ENCODE results near the gene SREBF2. TPM values are rescaled to one million over a fixed set of nuclear protein-coding genes. Genes with fewer than 3 reads are reported as not detected.

The SREBF2 gene
- total and polyA plus RNA-seq, 3 experiments from 2014 or later, result 24.5 to 87.1 (median 85.1) TPM

DNA sequence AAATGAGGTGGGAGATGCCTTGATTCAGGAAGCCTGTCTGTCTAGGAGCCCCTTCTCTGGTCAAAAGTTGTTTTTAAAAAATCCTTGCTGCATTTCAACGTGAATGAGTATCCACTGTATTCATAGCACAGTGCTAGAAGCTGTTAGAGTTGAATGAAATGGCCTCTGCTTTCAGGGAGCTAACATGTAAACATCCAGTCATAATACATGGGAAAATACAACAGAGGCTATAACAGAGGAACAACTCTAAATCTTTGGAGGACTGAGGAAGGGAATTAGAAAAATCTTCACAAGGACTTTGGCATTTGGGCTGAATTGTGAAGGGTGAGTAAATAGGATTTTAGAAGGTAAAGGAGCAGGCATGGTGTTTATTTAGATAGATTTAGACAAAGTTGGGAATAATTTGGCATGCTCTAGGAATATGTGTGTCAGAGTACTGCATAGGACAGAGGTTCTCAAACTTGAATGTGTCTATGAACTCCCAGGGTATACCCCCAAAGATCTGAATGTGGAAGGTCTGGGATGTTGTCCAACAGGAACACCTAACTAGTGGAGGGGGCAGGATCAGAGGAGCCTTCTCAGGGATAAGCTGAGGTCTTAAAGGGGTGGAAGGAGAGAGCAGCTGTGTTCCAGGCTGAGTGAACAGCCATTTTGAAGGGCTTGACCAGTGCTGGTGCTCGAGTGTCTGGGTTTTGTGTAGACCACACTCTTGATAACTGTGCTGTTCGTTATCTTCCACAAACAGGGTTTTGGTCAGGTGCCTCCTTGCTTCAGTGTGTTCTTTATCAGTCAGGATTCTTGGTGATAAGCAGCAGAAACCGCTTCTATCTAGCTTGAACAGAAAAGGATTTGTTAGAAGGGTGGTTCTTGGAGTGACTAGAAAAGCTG is 12.7 kb downstream of the SREBF2 start:
- Histone ChIP-seq H3K4me1 (ENCODE audit: insufficient read depth, low read length) (peaks cover 16% of the 10 kb centered on the region), H3K36me3 (ENCODE audit: insufficient read depth, low read length) (no peaks in the 10 kb centered on the region), H3K4me3 (ENCODE audit: low read length) (no peak overlapping the region), H3K27me3 (ENCODE audit: insufficient read depth, low read length, poor library complexity, severe bottlenecking) (no peaks in the 10 kb centered on the region), H3K27ac (ENCODE audit: low read depth, low read length) (no peak overlapping the region), H3K9me3 (ENCODE audit: low read length) (no peaks in the 10 kb centered on the region)
- Mint-ChIP-seq H3K27me3 (no peaks in the 10 kb centered on the region), H3K4me1 (peaks cover 44 to 75% (median 70%) of the 10 kb centered on the region in 3 donors), H3K9me3 (no peaks in the 10 kb centered on the region), H3K4me3 (no peak overlapping the region), H3K36me3 (peaks cover 0 to 13% (median 0%) of the 10 kb centered on the region in 3 donors), H3K27ac (peak overlapping the region in 5 of 8 donors; percentile 1 to 69 (median 42))
- DNase-seq, result no peak
- ChIA-PET POLR2A (interaction anchor here (0.7 kb wide), 1 partner anchor 13 kb away, joined by 3 read pairs; the partner anchor contains the start of gene SREBF2), CTCF (interaction anchor here (1.1 to 2.3 kb wide), 2 partner anchors 12 to 148 kb away, joined by 4 to 9 read pairs; no protein-coding TSS in a partner anchor)

- peak overlapping the region in 1 of 7 donors; percentile 46 for H3K4me3 Mint-ChIP-seq
- H3K36me3 Mint-ChIP-seq, result peaks cover 0 to 11% (median 0%) of the 10 kb centered on the region in 3 donors
- no peaks in the 10 kb centered on the region for H3K9me3 Mint-ChIP-seq
- Histone ChIP-seq H3K27ac (ENCODE audit: low read depth, low read length) (no peak overlapping the region), H3K9me3 (ENCODE audit: low read length) (no peaks in the 10 kb centered on the region), H3K4me3 (ENCODE audit: low read length) (no peak overlapping the region), H3K4me1 (ENCODE audit: insufficient read depth, low read length) (peaks cover 16% of the 10 kb centered on the region), H3K36me3 (ENCODE audit: insufficient read depth, low read length) (no peaks in the 10 kb centered on the region), H3K27me3 (ENCODE audit: insufficient read depth, low read length, poor library complexity, severe bottlenecking) (no peaks in the 10 kb centered on the region)
- DNase-seq, result no peak
- CTCF ChIA-PET, result interaction anchor here (1.1 to 2.3 kb wide), 2 partner anchors 11 to 149 kb away, joined by 4 to 9 read pairs; no protein-coding TSS in a partner anchor
- peak overlapping the region in 4 of 8 donors; percentile 15 to 69 (median 40) for H3K27ac Mint-ChIP-seq
- H3K4me1 Mint-ChIP-seq, result peaks cover 38 to 67% (median 62%) of the 10 kb centered on the region in 3 donors
- no peaks in the 10 kb centered on the region for H3K27me3 Mint-ChIP-seq
- POLR2A ChIA-PET, result interaction anchor here (0.7 kb wide), 1 partner anchor 14 kb away, joined by 3 read pairs; the partner anchor contains the start of gene SREBF2
Measured at GRCh38 chr22:41846268-41846987, 13.5 kb downstream of the SREBF2 start.

- ChIA-PET POLR2A (no interaction called here), CTCF (interaction anchor here (1.3 to 2.3 kb wide), 2 partner anchors 10 to 93 kb away, joined by 5 to 9 read pairs; no protein-coding TSS in a partner anchor)
- Histone ChIP-seq H3K27ac (ENCODE audit: low read depth, low read length) (no peak overlapping the region), H3K4me1 (ENCODE audit: insufficient read depth, low read length) (peaks cover 16% of the 10 kb centered on the region), H3K4me3 (ENCODE audit: low read length) (no peak overlapping the region), H3K36me3 (ENCODE audit: insufficient read depth, low read length) (no peaks in the 10 kb centered on the region), H3K27me3 (ENCODE audit: insufficient read depth, low read length, poor library complexity, severe bottlenecking) (no peaks in the 10 kb centered on the region), H3K9me3 (ENCODE audit: low read length) (no peaks in the 10 kb centered on the region)
- H3K36me3 Mint-ChIP-seq, result peaks cover 0 to 8% (median 0%) of the 10 kb centered on the region in 3 donors
- H3K27me3 Mint-ChIP-seq, result no peaks in the 10 kb centered on the region
- no peak overlapping the region for H3K4me3 Mint-ChIP-seq
- H3K27ac Mint-ChIP-seq, result peak overlapping the region in 5 of 8 donors; percentile 15 to 93 (median 48)
- peaks cover 37 to 61% (median 59%) of the 10 kb centered on the region in 3 donors for H3K4me1 Mint-ChIP-seq
- no peaks in the 10 kb centered on the region for H3K9me3 Mint-ChIP-seq
- no peak for DNase-seq
Measured at GRCh38 chr22:41847300-41847699, 14.4 kb downstream of the SREBF2 start.

DNA sequence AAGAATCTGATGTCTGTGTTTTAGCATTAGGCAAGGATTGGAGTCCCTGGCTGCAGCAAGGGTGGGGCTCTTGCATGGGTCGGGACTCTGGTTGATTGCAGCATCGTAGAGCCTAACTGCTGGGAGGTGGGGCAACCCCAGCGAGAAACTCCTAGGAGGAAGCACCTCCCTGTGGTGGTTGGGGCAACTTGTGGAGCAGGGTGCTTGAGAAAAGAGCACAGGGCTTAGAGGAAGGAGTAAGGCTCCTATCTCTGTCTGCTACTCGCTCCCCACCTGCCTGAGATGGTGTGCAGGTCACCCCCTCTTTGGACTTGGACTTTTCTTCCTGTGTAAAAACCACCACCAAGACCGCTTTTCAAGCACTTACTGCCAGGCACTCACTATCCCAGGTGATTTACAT is 15.6 kb downstream of the SREBF2 start:
- Histone ChIP-seq H3K4me3 (ENCODE audit: low read length) (no peak overlapping the region), H3K4me1 (ENCODE audit: insufficient read depth, low read length) (peaks cover 16% of the 10 kb centered on the region), H3K36me3 (ENCODE audit: insufficient read depth, low read length) (no peaks in the 10 kb centered on the region), H3K27ac (ENCODE audit: low read depth, low read length) (no peak overlapping the region), H3K9me3 (ENCODE audit: low read length) (no peaks in the 10 kb centered on the region), H3K27me3 (ENCODE audit: insufficient read depth, low read length, poor library complexity, severe bottlenecking) (no peaks in the 10 kb centered on the region)
- Mint-ChIP-seq H3K9me3 (no peaks in the 10 kb centered on the region), H3K36me3 (peaks cover 0 to 6% (median 0%) of the 10 kb centered on the region in 3 donors), H3K27ac (peak overlapping the region in 2 of 8 donors; percentile 58 to 79), H3K4me1 (peaks cover 34 to 57% (median 56%) of the 10 kb centered on the region in 3 donors), H3K27me3 (no peaks in the 10 kb centered on the region), H3K4me3 (peak overlapping the region in 1 of 7 donors; percentile 40)
- no peak for DNase-seq
- ChIA-PET POLR2A (no interaction called here), CTCF (no interaction called here)

GRCh38 chr22:41856469-41856868 is 23.6 kb downstream of the SREBF2 start:
- no peaks in the 10 kb centered on the region for H3K9me3 ChIP-seq (ENCODE audit: low read length)
- H3K27me3 Mint-ChIP-seq, result no peaks in the 10 kb centered on the region
- no peaks in the 10 kb centered on the region for H3K27me3 ChIP-seq (ENCODE audit: insufficient read depth, low read length, poor library complexity, severe bottlenecking)
- H3K27ac ChIP-seq (ENCODE audit: low read depth, low read length), result no peak overlapping the region
- DNase-seq, result no peak
- H3K4me1 Mint-ChIP-seq, result peaks cover 37 to 63% (median 60%) of the 10 kb centered on the region in 3 donors
- no peaks in the 10 kb centered on the region for H3K36me3 ChIP-seq (ENCODE audit: insufficient read depth, low read length)
- POLR2A ChIA-PET, result interaction anchor here (1.0 to 1.9 kb wide), 2 partner anchors 56 to 75 kb away, joined by 6 to 7 read pairs; partner anchors contain the start of gene CCDC134
- peaks cover 0 to 6% (median 0%) of the 10 kb centered on the region in 3 donors for H3K36me3 Mint-ChIP-seq
- H3K9me3 Mint-ChIP-seq, result no peaks in the 10 kb centered on the region
- CTCF ChIA-PET, result interaction anchor here (1.6 to 4.6 kb wide), 5 partner anchors 10 to 159 kb away, joined by 6 to 20 read pairs (median 14); no protein-coding TSS in a partner anchor
- H3K27ac Mint-ChIP-seq, result peak overlapping the region; percentile 13 to 96 (median 85)
- peak overlapping the region in 3 of 7 donors; percentile 13 to 74 (median 23) for H3K4me3 Mint-ChIP-seq
- H3K4me1 ChIP-seq (ENCODE audit: insufficient read depth, low read length), result peaks cover 23% of the 10 kb centered on the region
- no peak overlapping the region for H3K4me3 ChIP-seq (ENCODE audit: low read length)

GRCh38 chr22:41857155-41857859 is 24.4 kb downstream of the SREBF2 start:
- DNase-seq, result peak; percentile 59 to 77 (median 69)
- Histone ChIP-seq H3K4me1 (ENCODE audit: insufficient read depth, low read length) (peaks cover 31% of the 10 kb centered on the region), H3K4me3 (ENCODE audit: low read length) (no peak overlapping the region), H3K36me3 (ENCODE audit: insufficient read depth, low read length) (no peaks in the 10 kb centered on the region), H3K9me3 (ENCODE audit: low read length) (no peaks in the 10 kb centered on the region), H3K27ac (ENCODE audit: low read depth, low read length) (no peak overlapping the region), H3K27me3 (ENCODE audit: insufficient read depth, low read length, poor library complexity, severe bottlenecking) (no peaks in the 10 kb centered on the region)
- H3K9me3 Mint-ChIP-seq, result no peaks in the 10 kb centered on the region
- peak overlapping the region; percentile 81 to 96 (median 88) for H3K27ac Mint-ChIP-seq
- ChIA-PET POLR2A (interaction anchor here (1.0 to 2.5 kb wide), 4 partner anchors 25 to 83 kb away, joined by 6 to 11 read pairs (median 6); partner anchors contain the start of genes CCDC134 and SREBF2), CTCF (interaction anchor here (0.7 to 4.6 kb wide), 15 partner anchors 11 to 160 kb away, joined by 3 to 20 read pairs (median 6); partner anchors contain the start of genes CCDC134 and SREBF2)
- H3K27me3 Mint-ChIP-seq, result no peaks in the 10 kb centered on the region
- peaks cover 41 to 68% (median 60%) of the 10 kb centered on the region in 3 donors for H3K4me1 Mint-ChIP-seq
- peak overlapping the region in 6 of 7 donors; percentile 11 to 66 (median 40) for H3K4me3 Mint-ChIP-seq
- peaks cover 0 to 6% (median 0%) of the 10 kb centered on the region in 3 donors for H3K36me3 Mint-ChIP-seq

DNA sequence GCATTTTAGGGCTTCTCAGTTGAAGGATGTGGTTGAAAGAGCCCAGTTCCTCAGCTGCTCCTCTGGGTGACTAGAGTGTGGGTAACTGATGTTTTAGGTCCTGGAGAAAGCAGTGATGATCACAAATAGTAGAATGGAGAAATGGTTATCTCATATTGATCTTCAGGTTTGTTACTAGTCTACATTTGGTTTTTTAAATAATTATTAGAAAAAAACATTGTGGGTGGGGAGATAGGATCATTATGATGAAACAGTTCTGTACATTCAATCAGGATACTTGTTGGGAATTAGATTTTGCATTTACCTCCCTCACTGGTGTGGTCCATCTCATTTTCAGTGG is 24.9 kb downstream of the SREBF2 start:
- Mint-ChIP-seq H3K27me3 (no peaks in the 10 kb centered on the region), H3K9me3 (no peaks in the 10 kb centered on the region), H3K4me3 (peak overlapping the region in 4 of 7 donors; percentile 5 to 66 (median 40)), H3K36me3 (peaks cover 0 to 6% (median 0%) of the 10 kb centered on the region in 3 donors), H3K27ac (peak overlapping the region; percentile 81 to 96 (median 88)), H3K4me1 (peaks cover 46 to 72% (median 63%) of the 10 kb centered on the region in 3 donors)
- H3K27ac ChIP-seq (ENCODE audit: low read depth, low read length), result no peak overlapping the region
- H3K4me1 ChIP-seq (ENCODE audit: insufficient read depth, low read length), result peaks cover 36% of the 10 kb centered on the region
- H3K9me3 ChIP-seq (ENCODE audit: low read length), result no peaks in the 10 kb centered on the region
- H3K4me3 ChIP-seq (ENCODE audit: low read length), result no peak overlapping the region
- no peaks in the 10 kb centered on the region for H3K27me3 ChIP-seq (ENCODE audit: insufficient read depth, low read length, poor library complexity, severe bottlenecking)
- ChIA-PET POLR2A (interaction anchor here (1.9 to 2.5 kb wide), 3 partner anchors 25 to 82 kb away, joined by 6 to 11 read pairs (median 7); partner anchors contain the start of gene SREBF2), CTCF (interaction anchor here (0.9 to 4.6 kb wide), 13 partner anchors 11 to 160 kb away, joined by 3 to 20 read pairs (median 6); partner anchors contain the start of genes CCDC134 and SREBF2)
- no peak for DNase-seq
- H3K36me3 ChIP-seq (ENCODE audit: insufficient read depth, low read length), result no peaks in the 10 kb centered on the region
